G401.6 (cell line): ENCODE results near the gene NT5E.
"Not testable (repeated sequence)": the region's sequence is repeated elsewhere in the genome, so short reads cannot be mapped to it uniquely, and the experiment has no call there.

Experiments used
- FAIRE-seq: peaks from 2 replicates; lab custom pipeline; 2012; peaks lifted over from hg19 to GRCh38; lab: Jason Lieb, UNC

NT5E gene

GRCh38 chr6:85449818-85450759 lies at the start of gene NT5E:
NT5E (plus strand) TSS chr6:85450083; CDS start chr6:85450140, 57 bp downstream.
- FAIRE-seq, result no peak

GRCh38 chr6:85400331-85400730 lies 49.6 kb upstream of the NT5E start:
- no peak for FAIRE-seq

- no peak for FAIRE-seq
Observed at GRCh38 chr6:85401186-85402021, 48.5 kb upstream of the NT5E start.

- no peak for FAIRE-seq
Observed at GRCh38 chr6:85402071-85402470, 47.8 kb upstream of the NT5E start.

GRCh38 chr6:85402922-85403321 lies 47.0 kb upstream of the NT5E start:
- FAIRE-seq, result no peak

- FAIRE-seq, result no peak
Observed at GRCh38 chr6:85403331-85404015, 46.4 kb upstream of the NT5E start.

- FAIRE-seq, result not testable (repeated sequence)
Observed at GRCh38 chr6:85404016-85404563, 45.8 kb upstream of the NT5E start.

- FAIRE-seq, result no peak
Observed at GRCh38 chr6:85404564-85405174, 45.2 kb upstream of the NT5E start.

GRCh38 chr6:85405175-85405852 lies 44.6 kb upstream of the NT5E start:
- FAIRE-seq, result no peak

GRCh38 chr6:85405853-85406198 lies 44.1 kb upstream of the NT5E start:
- no peak for FAIRE-seq

- no peak for FAIRE-seq
Observed at GRCh38 chr6:85406641-85407075, 43.2 kb upstream of the NT5E start.

GRCh38 chr6:85408039-85408438 lies 41.8 kb upstream of the NT5E start:
- FAIRE-seq, result no peak

- no peak for FAIRE-seq
Observed at GRCh38 chr6:85412911-85413430, 36.9 kb upstream of the NT5E start.

GRCh38 chr6:85416049-85416448 lies 33.8 kb upstream of the NT5E start:
- no peak for FAIRE-seq

- FAIRE-seq, result no peak
Observed at GRCh38 chr6:85416766-85417165, 33.1 kb upstream of the NT5E start.

GRCh38 chr6:85417336-85417735 lies 32.5 kb upstream of the NT5E start:
- no peak for FAIRE-seq

GRCh38 chr6:85418059-85418458 lies 31.8 kb upstream of the NT5E start:
- no peak for FAIRE-seq

GRCh38 chr6:85419046-85419759 lies 30.7 kb upstream of the NT5E start:
- FAIRE-seq, result no peak

GRCh38 chr6:85420551-85420950 lies 29.3 kb upstream of the NT5E start:
- FAIRE-seq, result no peak

GRCh38 chr6:85421181-85421580 lies 28.7 kb upstream of the NT5E start:
- no peak for FAIRE-seq
